Adipocyte (in vitro differentiated cells): ENCODE measurements around the gene CYBC1.
"Not testable (repeated sequence)": the region's sequence is repeated elsewhere in the genome, so short reads cannot be mapped to it uniquely, and the experiment has no call there.

ENCODE experiments used
- DNase-seq: peaks from one replicate; pipeline ENCODE4 v3.0.0-alpha.2; 2015; ENCODE audit warnings: low read depth
- H3K27me3 ChIP-seq: replicated peaks from 2 replicates; pipeline ENCODE4 v1.7.0; 2013; ENCODE audit warnings: mild to moderate bottlenecking, low read length, moderate library complexity; ENCODE audit not compliant: control insufficient read depth, insufficient read depth
- H3K36me3 ChIP-seq: 2 replicates; pipeline ENCODE4 v1.7.0; 2013; ENCODE audit warnings: low read length, mild to moderate bottlenecking, moderate library complexity; ENCODE audit not compliant: control insufficient read depth, insufficient read depth, severe bottlenecking
- H3K4me1 ChIP-seq: 2 replicates; pipeline ENCODE4 v1.7.0; 2013; ENCODE audit warnings: mild to moderate bottlenecking, low read length, moderate library complexity; ENCODE audit not compliant: control insufficient read depth, insufficient read depth
- H3K4me3 ChIP-seq: 2 replicates; pipeline ENCODE4 v1.7.0; 2013; ENCODE audit warnings: mild to moderate bottlenecking, low read length, moderate library complexity
- H3K9ac ChIP-seq: 2 replicates; pipeline ENCODE4 v1.7.0; 2013; ENCODE audit warnings: mild to moderate bottlenecking, low read length, moderate library complexity
- H3K9me3 ChIP-seq: 2 replicates; pipeline ENCODE4 v1.7.0; 2013; ENCODE audit warnings: mild to moderate bottlenecking, low read length, moderate library complexity; ENCODE audit not compliant: control insufficient read depth

CYBC1 gene

DNA sequence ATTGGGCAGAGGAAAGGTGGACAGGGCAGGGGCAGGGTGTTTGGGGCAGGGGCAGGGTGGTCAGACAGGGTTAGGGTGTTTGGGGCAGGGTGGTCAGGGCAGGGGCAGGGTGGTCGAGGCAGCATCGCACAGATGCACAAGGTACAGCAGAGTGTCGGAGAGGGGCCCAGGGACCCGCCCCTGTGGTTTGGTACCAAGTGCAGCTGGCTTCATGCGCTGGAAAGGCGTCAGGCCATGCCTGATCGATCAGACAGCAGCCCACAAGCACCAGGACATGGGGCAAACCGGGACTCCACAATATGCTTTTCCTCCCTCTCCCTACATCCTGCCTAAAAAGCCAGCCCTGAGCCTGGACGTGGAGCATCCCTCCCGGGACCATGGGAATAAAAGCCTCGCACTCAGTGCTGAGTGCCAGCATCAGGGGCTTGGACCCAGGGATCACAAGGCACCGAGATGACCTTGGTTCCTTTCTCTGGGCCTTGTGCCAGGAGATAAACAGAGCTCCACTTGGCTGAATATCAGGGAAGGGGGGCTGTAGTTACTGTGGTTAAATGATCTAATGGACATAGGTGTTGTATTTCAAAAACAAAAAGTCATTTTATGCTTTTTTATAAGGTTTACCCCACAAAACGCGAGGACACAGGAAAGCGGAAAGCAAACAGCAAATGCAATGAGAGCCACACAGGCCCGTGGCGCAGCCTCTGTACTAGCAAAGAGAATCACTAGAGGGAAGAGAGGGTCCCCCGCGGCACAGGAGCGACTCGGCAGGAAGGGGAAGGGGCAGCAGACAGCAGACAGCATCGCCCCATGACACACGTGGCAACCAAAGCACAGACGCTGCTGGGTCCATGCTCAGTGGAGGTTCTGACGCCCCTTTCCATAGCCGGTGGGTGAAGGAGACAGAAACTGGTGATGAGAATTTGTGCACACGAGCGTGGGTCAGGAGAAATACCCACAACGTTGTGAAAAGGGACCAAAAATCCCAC lies 37.7 kb downstream of the CYBC1 start:
- no peak for DNase-seq
- Histone ChIP-seq H3K4me1 (peaks cover 8% of the 10 kb centered on the region), H3K36me3 (peaks cover 3% of the 10 kb centered on the region), H3K4me3 (no peak overlapping the region), H3K9me3 (no peaks in the 10 kb centered on the region), H3K27me3 (no peaks in the 10 kb centered on the region), H3K9ac (no peak overlapping the region)

DNA sequence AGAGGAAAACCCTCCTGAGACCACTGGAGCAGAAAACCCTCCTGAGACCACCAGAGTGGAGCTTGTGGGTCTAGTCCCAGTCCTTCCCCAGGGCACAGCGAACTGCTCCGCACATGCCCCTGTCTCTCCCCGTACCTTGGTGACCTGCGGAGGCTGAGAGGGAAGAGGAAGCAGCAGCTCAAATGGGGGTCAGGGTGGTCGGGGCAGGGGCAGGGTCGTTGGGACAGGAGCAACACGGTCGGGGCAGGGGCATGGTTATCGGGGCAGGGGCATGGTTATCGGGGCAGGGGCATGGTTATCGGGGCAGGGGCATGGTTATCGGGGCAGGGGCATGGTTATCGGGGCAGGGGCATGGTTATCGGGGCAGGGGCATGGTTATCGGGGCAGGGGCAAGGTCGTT lies 38.5 kb downstream of the CYBC1 start:
- not testable (repeated sequence) for H3K4me3 ChIP-seq, H3K9ac ChIP-seq, H3K9me3 ChIP-seq, H3K36me3 ChIP-seq, DNase-seq, H3K27me3 ChIP-seq, H3K4me1 ChIP-seq

DNA sequence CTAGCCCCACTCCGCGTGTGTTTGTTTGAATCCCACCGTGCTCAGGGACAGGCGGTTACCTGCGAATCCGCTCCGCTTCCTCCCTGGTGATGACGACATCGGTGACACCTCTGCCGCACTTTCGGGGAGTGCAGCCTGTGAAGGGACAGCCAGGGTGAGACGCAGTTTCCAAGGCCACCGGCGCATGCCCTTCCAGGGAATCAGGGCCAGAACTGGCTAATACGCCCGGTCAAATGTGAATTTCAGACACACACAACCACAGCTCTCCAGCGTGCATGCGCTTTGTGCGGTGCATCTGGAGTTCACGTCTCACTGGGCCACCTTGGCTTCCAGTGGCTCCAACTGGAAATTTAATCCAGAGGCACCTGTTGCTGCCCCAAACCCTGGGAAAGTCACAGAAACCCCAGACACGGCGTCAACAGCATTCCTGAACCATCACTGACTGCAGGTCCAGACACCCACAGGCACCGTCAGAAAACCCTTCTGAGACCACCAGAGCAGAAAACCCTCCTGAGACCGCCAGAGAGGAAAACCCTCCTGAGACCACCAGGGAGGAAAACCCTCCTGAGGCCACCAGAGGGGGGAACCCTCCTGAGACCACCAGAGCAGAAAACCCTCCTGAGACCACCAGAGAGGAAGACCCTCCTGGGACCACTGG lies 39.0 kb downstream of the CYBC1 start:
- H3K4me1 ChIP-seq: peaks cover 4% of the 10 kb centered on the region
- no peak for DNase-seq
- peaks cover 3% of the 10 kb centered on the region for H3K36me3 ChIP-seq
- H3K27me3 ChIP-seq: no peaks in the 10 kb centered on the region
- H3K9me3 ChIP-seq: no peaks in the 10 kb centered on the region
- H3K9ac ChIP-seq: no peak overlapping the region
- H3K4me3 ChIP-seq: no peak overlapping the region

DNA sequence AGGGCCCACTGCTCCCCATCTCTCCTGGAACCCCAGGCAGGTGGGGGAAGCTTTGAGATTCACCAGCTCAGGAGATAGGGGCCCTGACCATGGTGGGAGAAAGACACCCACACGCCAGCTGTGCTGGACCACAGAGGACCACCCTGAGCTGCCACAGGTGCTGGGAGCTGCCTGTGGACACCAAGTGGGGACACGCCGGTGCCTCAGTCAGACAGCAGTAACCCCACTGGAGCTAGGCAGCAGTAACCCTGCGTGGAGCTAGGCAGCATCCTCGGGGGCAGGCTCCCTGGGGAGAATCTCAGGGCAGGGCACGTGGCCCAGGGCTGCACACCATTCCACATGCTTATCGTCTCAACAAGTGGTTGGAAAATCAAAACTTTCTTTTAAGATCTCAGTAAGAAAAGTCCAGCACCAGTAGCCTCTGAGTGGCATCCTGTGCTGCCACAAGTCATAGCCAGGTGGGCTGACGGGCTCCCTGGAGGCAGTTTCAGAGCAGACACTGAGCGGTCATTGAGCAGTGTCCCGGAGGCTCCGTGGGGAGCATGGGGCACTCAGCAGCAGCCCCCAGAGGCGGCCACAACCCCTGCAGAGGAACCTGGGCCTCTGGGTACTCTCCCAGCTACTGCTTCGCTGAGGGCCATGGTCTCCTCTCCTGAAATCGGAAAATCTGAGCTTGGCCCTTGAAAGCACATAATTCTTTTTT lies 40.4 kb downstream of the CYBC1 start:
- DNase-seq: no peak
- Histone ChIP-seq H3K27me3 (no peaks in the 10 kb centered on the region), H3K36me3 (peaks cover 3% of the 10 kb centered on the region), H3K4me1 (peaks cover 4% of the 10 kb centered on the region), H3K9ac (no peak overlapping the region), H3K4me3 (no peak overlapping the region), H3K9me3 (no peaks in the 10 kb centered on the region)

DNA sequence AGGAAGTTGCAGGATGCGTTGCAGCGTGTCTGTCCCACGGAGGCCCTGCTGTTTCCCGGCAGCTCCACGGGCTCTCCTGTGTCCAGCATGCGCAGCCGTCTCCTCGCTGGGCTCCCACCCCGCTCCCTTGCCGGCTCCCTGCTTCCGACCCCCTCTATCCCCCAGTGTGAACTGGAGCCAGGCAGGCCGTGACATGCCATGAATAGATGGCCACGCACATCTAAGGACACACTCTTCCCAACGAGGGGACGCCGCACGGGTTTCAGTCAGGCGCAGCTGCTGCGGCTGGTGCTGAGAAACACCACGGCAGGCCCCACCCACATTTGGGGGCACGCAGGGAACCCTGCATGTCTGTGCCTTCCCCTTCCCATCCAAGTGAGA lies 41.6 kb downstream of the CYBC1 start:
- H3K4me1 ChIP-seq: no peaks in the 10 kb centered on the region
- no peak overlapping the region for H3K4me3 ChIP-seq
- H3K9ac ChIP-seq: no peak overlapping the region
- no peak for DNase-seq
- H3K36me3 ChIP-seq: peaks cover 4% of the 10 kb centered on the region
- no peaks in the 10 kb centered on the region for H3K9me3 ChIP-seq
- H3K27me3 ChIP-seq: no peaks in the 10 kb centered on the region

DNA sequence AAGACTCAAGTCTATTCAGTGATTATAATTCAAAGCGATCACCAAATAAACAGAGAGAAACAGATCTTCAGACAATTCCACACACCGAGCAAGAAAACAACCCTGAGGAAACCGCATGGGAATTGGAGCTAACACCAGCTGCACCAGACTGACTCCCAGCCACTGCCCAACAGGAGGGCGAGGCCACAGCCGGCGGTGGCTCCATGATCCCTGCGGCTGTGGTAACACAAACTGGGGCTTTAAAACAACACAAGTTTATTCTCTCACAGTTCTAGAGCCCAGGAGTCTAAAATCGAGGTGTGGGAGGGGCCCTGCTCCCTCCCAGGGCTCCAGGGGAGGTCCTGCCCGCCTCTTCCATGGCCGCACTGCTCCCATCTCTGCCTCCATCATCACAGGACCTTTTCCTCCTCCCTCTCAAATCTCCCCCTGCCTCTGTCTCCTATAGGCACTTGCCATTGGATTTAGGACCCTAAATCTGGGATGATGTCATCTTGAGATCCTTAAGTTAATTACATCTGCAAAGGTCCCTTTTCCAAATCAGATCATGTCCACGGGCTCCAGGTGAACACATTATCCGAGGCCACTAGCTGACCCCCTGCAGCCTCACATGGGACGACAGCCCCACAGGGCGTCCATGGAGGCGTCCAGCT lies 42.1 kb downstream of the CYBC1 start:
- no peak for DNase-seq
- H3K4me3 ChIP-seq: no peak overlapping the region
- no peaks in the 10 kb centered on the region for H3K4me1 ChIP-seq
- H3K36me3 ChIP-seq: peaks cover 9% of the 10 kb centered on the region
- H3K27me3 ChIP-seq: no peaks in the 10 kb centered on the region
- H3K9me3 ChIP-seq: no peaks in the 10 kb centered on the region
- no peak overlapping the region for H3K9ac ChIP-seq

DNA sequence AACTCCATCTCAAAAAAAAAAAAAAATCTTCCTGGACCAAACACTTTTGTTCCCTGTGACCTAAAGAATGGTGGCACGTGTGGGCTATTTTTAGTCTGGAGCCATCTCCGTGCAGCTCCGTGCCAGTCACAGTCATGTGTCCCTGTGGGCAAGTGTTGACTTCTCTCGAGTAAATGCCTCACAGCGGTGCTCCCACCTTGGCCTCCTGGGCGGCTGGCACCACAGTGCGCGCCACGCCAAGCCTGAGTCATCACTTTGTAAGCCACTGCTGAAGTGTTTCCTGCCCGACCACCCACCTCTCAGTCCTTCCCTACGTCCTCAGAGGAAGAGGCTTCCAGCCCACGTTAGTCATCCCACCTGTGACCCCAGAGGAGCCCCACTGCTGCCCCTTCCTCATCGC lies 43.3 kb downstream of the CYBC1 start:
- no peak for DNase-seq
- Histone ChIP-seq H3K4me3 (no peak overlapping the region), H3K27me3 (no peaks in the 10 kb centered on the region), H3K4me1 (no peaks in the 10 kb centered on the region), H3K36me3 (peaks cover 9% of the 10 kb centered on the region), H3K9me3 (no peaks in the 10 kb centered on the region), H3K9ac (no peak overlapping the region)

DNA sequence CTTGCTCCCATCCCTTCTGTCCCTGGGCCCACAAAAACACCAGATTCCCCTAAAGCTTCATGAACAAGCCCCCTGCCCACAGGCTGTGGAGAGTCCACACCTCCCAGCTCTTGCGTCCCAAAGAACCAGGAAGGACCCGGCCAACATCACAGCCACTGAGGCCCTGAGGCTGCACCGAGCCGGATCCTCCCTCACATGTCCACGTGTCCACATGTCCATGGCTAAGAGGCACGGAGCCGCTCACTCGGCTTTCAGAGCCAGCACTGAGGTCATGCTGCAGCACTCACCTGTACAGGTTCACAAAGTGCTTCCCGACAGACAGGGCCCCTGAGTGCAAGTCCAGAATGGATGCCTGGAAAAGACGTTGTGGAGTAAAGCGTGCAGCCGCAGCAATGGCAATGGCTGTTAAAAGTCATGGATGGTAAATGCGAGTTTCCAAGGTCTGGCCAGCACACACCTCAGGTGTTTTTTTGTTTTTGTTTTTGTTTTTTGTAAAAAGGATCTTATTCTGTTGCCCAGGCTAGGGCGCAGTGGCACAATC lies 44.4 kb downstream of the CYBC1 start:
- Histone ChIP-seq H3K27me3 (no peaks in the 10 kb centered on the region), H3K9ac (no peak overlapping the region), H3K36me3 (peaks cover 9% of the 10 kb centered on the region), H3K4me3 (no peak overlapping the region), H3K4me1 (no peaks in the 10 kb centered on the region), H3K9me3 (no peaks in the 10 kb centered on the region)
- no peak for DNase-seq

DNA sequence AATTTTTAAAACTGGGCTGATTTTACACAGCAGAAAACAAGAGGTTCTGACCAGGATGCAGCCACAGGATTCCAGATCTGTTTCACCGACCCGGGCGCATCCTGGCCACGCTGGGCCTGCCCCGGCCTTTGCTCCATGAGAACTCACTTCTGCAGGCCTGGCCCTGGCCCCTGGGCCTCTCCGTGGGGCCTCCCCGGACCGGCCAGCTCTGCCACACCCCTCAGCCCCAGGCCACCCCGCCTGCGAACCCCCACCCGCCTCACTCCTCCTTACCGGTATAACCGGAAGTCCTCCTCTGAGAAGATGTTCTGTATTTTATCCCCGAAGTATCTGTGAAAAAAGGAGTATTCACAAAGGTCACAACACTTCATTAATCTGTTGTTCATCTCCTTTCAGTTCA lies 45.5 kb downstream of the CYBC1 start:
- Histone ChIP-seq H3K36me3 (peaks cover 9% of the 10 kb centered on the region), H3K27me3 (no peaks in the 10 kb centered on the region)
- DNase-seq: no peak

DNA sequence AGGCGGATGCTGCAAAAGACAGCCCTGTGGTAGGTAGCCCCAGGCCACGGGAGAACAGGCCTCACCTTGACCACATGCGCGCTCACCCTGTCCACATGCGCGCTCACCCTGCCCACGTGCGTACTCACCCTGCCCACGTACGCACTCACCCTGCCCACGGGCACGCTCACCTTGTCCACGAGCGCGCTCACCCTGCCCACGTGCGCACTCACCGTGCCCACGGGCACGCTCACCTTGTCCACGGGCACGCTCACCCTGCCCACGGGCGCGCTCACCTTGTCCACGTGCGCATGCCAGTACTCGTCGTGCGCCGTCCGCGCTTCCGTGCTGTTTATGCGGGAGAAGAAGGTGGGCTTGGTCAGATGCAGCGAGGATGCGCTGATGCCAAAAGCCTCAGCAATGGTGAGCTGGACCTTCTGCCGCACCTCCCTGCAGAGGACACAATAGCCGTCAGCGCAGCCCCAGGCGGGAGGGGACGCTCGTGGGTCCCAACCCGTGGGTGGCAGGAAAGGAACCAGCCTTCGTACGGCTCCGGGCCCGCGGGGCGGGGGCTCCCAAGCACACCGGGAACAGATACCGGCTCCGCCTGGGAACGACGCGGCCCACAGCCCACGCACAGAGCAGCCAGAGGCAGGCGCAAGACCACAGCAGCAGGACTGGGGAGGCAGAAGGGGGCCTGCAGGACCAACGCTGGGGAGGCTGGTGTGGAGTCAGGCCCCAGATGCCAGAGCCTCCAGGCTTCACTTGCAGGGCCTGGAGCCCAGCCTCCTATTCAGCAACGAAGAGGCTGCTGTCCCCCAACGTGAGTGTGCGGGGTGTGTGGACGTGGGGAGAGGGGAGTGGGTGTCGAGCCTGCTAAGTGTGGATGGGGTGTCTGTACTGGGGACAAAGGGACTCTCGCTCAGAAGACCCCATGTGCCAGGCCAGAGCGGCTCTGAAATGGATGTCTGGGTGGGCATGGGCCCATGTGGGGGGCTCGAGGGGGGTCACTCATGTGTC lies 46.6 kb downstream of the CYBC1 start:
- Histone ChIP-seq H3K27me3 (no peaks in the 10 kb centered on the region), H3K4me1 (peaks cover 14% of the 10 kb centered on the region), H3K4me3 (no peak overlapping the region), H3K9ac (no peak overlapping the region), H3K36me3 (peaks cover 9% of the 10 kb centered on the region), H3K9me3 (no peaks in the 10 kb centered on the region)
- DNase-seq: no peak

More for the DNA sequence above, 45.5 kb downstream of the CYBC1 start:
- H3K9ac ChIP-seq: no peak overlapping the region
- H3K4me3 ChIP-seq: no peak overlapping the region
- H3K9me3 ChIP-seq: no peaks in the 10 kb centered on the region
- H3K4me1 ChIP-seq: peaks cover 3% of the 10 kb centered on the region
